Bronchial epithelial cell (primary cell): ENCODE results near the gene ASGR1. TPM values are rescaled to one million over a fixed set of nuclear protein-coding genes. Genes with fewer than 3 reads are reported as not detected.
"Not testable (repeated sequence)": the region's sequence is repeated elsewhere in the genome, so short reads cannot be mapped to it uniquely, and the experiment has no call there.

Source experiments
- DNase-seq: peaks from one replicate; pipeline ENCODE4 v3.0.0-alpha.2; 2010; ENCODE audit warnings: low read depth
- FAIRE-seq: peaks from 2 replicates; lab custom pipeline; 2011; peaks lifted over from hg19 to GRCh38; lab: Jason Lieb, UNC
- H3K27me3 ChIP-seq: 2 replicates; pipeline ENCODE4 v1.5.1; 2011; ENCODE audit warnings: low read length; ENCODE audit not compliant: control insufficient read depth, insufficient read depth
- H3K36me3 ChIP-seq: 2 replicates; pipeline ENCODE4 v1.5.1; 2011; ENCODE audit warnings: low read length; ENCODE audit not compliant: control insufficient read depth, insufficient read depth
- H3K4me3 ChIP-seq: 2 replicates; pipeline ENCODE4 v1.5.1; 2011; ENCODE audit warnings: mild to moderate bottlenecking, low read depth, low read length, control low read depth
- total RNA-seq: library from RNA; depleted of rRNA; stranded (reverse); fragments of >200 nt; gene quantifications from 2 replicates; pipeline ENCODE4 v1.2.1, GENCODE V29; 2014
- TF ChIP-seq, protein P1 (sequence below): IDR thresholded peaks from 2 replicates; pipeline ENCODE4 v1.5.1; 2011; ENCODE audit warnings: mild to moderate bottlenecking, moderate library complexity, low read length, control low read depth, inconsistent platforms; ENCODE audit not compliant: insufficient read depth, severe bottlenecking

The ASGR1 gene
- total RNA-seq, 1 donor from 2014 or later, result under 0.01 TPM

- H3K4me3 ChIP-seq, result no peak overlapping the region
- no peak for FAIRE-seq
- TF ChIP-seq, protein P1, sequence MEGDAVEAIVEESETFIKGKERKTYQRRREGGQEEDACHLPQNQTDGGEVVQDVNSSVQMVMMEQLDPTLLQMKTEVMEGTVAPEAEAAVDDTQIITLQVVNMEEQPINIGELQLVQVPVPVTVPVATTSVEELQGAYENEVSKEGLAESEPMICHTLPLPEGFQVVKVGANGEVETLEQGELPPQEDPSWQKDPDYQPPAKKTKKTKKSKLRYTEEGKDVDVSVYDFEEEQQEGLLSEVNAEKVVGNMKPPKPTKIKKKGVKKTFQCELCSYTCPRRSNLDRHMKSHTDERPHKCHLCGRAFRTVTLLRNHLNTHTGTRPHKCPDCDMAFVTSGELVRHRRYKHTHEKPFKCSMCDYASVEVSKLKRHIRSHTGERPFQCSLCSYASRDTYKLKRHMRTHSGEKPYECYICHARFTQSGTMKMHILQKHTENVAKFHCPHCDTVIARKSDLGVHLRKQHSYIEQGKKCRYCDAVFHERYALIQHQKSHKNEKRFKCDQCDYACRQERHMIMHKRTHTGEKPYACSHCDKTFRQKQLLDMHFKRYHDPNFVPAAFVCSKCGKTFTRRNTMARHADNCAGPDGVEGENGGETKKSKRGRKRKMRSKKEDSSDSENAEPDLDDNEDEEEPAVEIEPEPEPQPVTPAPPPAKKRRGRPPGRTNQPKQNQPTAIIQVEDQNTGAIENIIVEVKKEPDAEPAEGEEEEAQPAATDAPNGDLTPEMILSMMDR, result no peak
- DNase-seq, result no peak
- no peaks in the 10 kb centered on the region for H3K36me3 ChIP-seq
- H3K27me3 ChIP-seq, result no peaks in the 10 kb centered on the region
Observed at GRCh38 chr17:7129311-7129710, 49.9 kb downstream of the ASGR1 start.

GRCh38 chr17:7128160-7128559 lies 51.0 kb downstream of the ASGR1 start:
- TF ChIP-seq, protein P1, result no peak
- Histone ChIP-seq H3K4me3 (no peak overlapping the region), H3K27me3 (no peaks in the 10 kb centered on the region), H3K36me3 (no peaks in the 10 kb centered on the region)
- DNase-seq, result no peak
- FAIRE-seq, result no peak

- not testable (repeated sequence) for H3K4me3 ChIP-seq, H3K36me3 ChIP-seq, DNase-seq, FAIRE-seq, H3K27me3 ChIP-seq
Observed at GRCh38 chr17:7127501-7127900, 51.7 kb downstream of the ASGR1 start.

DNA sequence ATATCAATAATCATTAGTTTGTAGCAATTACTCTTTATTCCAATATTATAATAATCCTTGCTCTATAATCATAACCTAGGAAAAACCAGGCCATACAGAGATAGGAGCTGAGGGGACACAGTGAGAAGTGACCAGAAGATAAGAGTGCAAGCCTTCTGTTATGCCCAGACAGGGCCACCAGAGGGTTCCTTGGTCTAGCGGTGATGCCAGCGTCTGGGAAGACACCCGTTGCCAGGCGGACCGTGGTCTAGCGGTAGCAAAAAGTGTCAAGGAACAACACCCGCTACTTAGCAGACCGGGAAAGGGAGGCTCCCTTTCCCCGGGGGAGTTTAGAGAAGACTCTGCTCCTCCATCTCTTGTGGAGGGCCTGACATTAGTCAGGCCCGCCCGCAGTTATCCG lies 52.8 kb downstream of the ASGR1 start:
- H3K4me3 ChIP-seq, FAIRE-seq, H3K27me3 ChIP-seq, DNase-seq, H3K36me3 ChIP-seq: not testable (repeated sequence)

- Histone ChIP-seq H3K4me3 (no peak overlapping the region), H3K36me3 (no peaks in the 10 kb centered on the region), H3K27me3 (no peaks in the 10 kb centered on the region)
- no peak for DNase-seq
- TF ChIP-seq, protein P1, result no peak
- FAIRE-seq, result no peak
Observed at GRCh38 chr17:7124923-7125322, 54.2 kb downstream of the ASGR1 start.

DNA sequence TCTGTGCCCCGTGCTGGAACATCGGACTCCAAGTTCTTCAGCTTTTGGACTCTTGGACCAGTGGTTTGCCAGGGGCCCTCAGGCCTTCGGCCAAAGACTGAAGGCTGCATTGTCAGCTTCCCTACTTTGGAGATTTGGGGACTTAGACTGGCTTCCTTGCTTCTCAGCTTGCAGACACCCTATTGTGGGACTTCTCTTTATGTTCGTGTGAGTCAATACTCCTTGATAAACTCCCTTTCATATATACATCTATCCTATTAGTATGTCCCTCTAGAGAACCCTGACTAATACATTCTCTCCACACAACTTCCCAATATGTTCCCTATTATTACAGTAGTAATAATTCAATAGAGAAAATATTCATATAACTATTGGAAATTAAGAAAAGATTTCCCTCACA lies 55.3 kb downstream of the ASGR1 start:
- TF ChIP-seq, protein P1, result no peak
- no peak overlapping the region for H3K4me3 ChIP-seq
- no peak for DNase-seq

More for the DNA sequence above, 55.3 kb downstream of the ASGR1 start:
- no peak for FAIRE-seq
- H3K27me3 ChIP-seq, result no peaks in the 10 kb centered on the region
- no peaks in the 10 kb centered on the region for H3K36me3 ChIP-seq

Other genes with a start within 250 kb of the ASGR1 start
- 0.26 and 1.2 TPM in 2 replicates for gene ALOX12, start 183.3 kb downstream of the ASGR1 start, total RNA-seq
- gene RNASEK, start 166.7 kb downstream of the ASGR1 start, total RNA-seq, result 5.3 and 25.5 TPM in 2 replicates
- not detected in 2 replicates for gene BCL6B, start 156.3 kb downstream of the ASGR1 start, total RNA-seq
- gene SLC16A13, start 143.4 kb downstream of the ASGR1 start, total RNA-seq, result 0.26 and 1.2 TPM in 2 replicates
- gene SLC16A11, start 135.3 kb downstream of the ASGR1 start, total RNA-seq, result 0.38 TPM in 1 of 2 replicates, not detected in the other
- gene CLEC10A, start 99.1 kb downstream of the ASGR1 start, total RNA-seq, result not detected in 2 replicates
- gene ASGR2, start 64.5 kb downstream of the ASGR1 start, total RNA-seq, result not detected in 2 replicates
- gene DLG4, start 40.5 kb upstream of the ASGR1 start, total RNA-seq, result 1.8 and 1.9 TPM in 2 replicates
- gene ACADVL, start 40.6 kb upstream of the ASGR1 start, total RNA-seq, result 216 and 277 TPM in 2 replicates
- 52.1 and 55.3 TPM in 2 replicates for gene DVL2, start 55.1 kb upstream of the ASGR1 start, total RNA-seq
- 27.4 and 34.9 TPM in 2 replicates for gene PHF23, start 60.1 kb upstream of the ASGR1 start, total RNA-seq
- gene GABARAP, start 63.1 kb upstream of the ASGR1 start, total RNA-seq, result 50.8 and 64.3 TPM in 2 replicates
- 17.6 and 25.3 TPM in 2 replicates for gene CTDNEP1, start 72.4 kb upstream of the ASGR1 start, total RNA-seq
- 16.5 and 20.0 TPM in 2 replicates for gene ELP5, start 72.8 kb upstream of the ASGR1 start, total RNA-seq
- gene CLDN7, start 83.1 kb upstream of the ASGR1 start, total RNA-seq, result 546 and 850 TPM in 2 replicates
- gene SLC2A4, start 102.3 kb upstream of the ASGR1 start, total RNA-seq, result under 0.01 and 0.13 TPM in 2 replicates
- 0.26 and 1.0 TPM in 2 replicates for gene YBX2, start 115.3 kb upstream of the ASGR1 start, total RNA-seq
- gene EIF5A, start 128.3 kb upstream of the ASGR1 start, total RNA-seq, result 653 and 709 TPM in 2 replicates
- gene GPS2, start 136.0 kb upstream of the ASGR1 start, total RNA-seq, result 22.4 and 35.7 TPM in 2 replicates
- gene NEURL4, start 150.0 kb upstream of the ASGR1 start, total RNA-seq, result 14.7 and 17.7 TPM in 2 replicates
- gene ACAP1, start 157.2 kb upstream of the ASGR1 start, total RNA-seq, result 0.26 and 4.2 TPM in 2 replicates
- 24.2 and 26.6 TPM in 2 replicates for gene KCTD11, start 172.8 kb upstream of the ASGR1 start, total RNA-seq
- not detected in 2 replicates for gene TMEM95, start 175.8 kb upstream of the ASGR1 start, total RNA-seq
- gene TNK1, start 201.7 kb upstream of the ASGR1 start, total RNA-seq, result 7.4 and 11.8 TPM in 2 replicates
- 9.0 and 13.2 TPM in 2 replicates for gene PLSCR3, start 215.2 kb upstream of the ASGR1 start, total RNA-seq
- gene TMEM256, start 224.7 kb upstream of the ASGR1 start, total RNA-seq, result 40.3 and 67.7 TPM in 2 replicates
- gene NLGN2, start 228.5 kb upstream of the ASGR1 start, total RNA-seq, result 0.79 and 1.2 TPM in 2 replicates
- gene SPEM1, start 241.0 kb upstream of the ASGR1 start, total RNA-seq, result 0.13 TPM in 1 of 2 replicates, not detected in the other
- gene SPEM2, start 246.2 kb upstream of the ASGR1 start, total RNA-seq, result not detected in 2 replicates
- gene SPEM3, start 249.5 kb upstream of the ASGR1 start, total RNA-seq, result not detected in 2 replicates